ENCODE data around the gene XPO1.

DNA sequence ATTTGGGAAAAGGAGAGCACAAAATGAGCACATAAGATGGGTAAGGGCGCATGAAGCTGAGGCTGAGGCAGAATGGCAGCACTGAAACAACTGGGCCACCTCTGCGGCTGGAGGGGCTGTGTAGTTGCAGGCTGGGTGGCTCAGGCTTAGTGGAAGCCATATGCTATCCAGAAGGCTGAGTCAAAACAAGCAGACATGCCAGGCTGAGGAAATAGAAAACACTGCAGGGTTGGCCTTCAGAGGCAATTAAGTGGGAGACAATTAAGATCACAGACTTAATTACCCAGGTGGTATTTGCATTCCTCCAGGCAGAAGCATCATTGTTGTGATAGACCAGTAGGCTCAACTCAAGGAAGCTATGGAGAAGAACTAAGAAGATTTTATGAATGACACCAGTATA lies 11.4 kb upstream of the XPO1 start:
- TF ChIP-seq CTCF (IDR thresholded peaks at IDR 0.05; ENCODE audit: extremely low read depth in 1 of 2, insufficient read depth in 1 of 2, low read depth in 1 of 2, low read length in 2 of 2) = no peak
- no peak for TF ChIP-seq EZH2 (IDR thresholded peaks at IDR 0.05; ENCODE audit: borderline replicate concordance, low read depth, low read length, severe bottlenecking)
